Measurements from ENCODE around the gene DPH3.
"Not testable (repeated sequence)": the region's sequence is repeated elsewhere in the genome, so short reads cannot be mapped to it uniquely, and the experiment has no call there.

Gene DPH3

GRCh38 chr3:16264708-16265454 lies at the start of gene DPH3, which contains the start of gene OXNAD1:
Gene DPH3 (minus strand): TSS chr3:16264943. CDS start chr3:16264876, 67 bp downstream.
Gene OXNAD1 (plus strand): TSS chr3:16265212. CDS start chr3:16270953, 5,741 bp downstream.
- peak; percentile 98 for FAIRE-seq
- DNase-seq (ENCODE audit: insufficient read length, low spot score) = peak; percentile 98

- no peak for FAIRE-seq
- DNase-seq (ENCODE audit: insufficient read length, low spot score) = no peak
These were observed 49.3 kb upstream of the DPH3 start for GRCh38 chr3:16313886-16314645.

DNA sequence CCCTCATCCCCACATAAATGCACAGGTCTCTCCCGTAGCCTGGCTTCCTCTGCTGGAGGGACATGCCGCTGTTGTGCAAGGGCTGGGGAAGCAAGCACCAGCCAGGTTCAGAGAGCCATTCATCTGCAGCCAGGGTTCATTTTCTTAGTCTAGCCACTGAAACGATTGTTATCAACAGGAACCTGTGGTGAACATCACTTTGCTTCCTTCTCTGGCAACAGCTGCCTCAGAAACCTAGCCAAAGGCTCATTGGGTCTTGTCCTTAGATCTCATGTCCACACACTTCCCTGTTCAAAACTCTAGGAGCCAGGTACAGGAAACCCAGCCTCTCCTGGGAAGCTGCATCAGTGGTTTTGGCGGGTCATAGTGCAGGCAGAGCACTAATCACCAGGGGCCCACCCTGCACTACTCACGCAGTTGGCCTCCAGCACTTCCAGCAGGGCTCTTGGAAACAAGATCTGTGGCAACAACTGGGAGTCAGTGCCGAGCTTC lies 47.3 kb upstream of the DPH3 start:
- DNase-seq (ENCODE audit: insufficient read length, low spot score) = no peak
- FAIRE-seq = no peak

DNA sequence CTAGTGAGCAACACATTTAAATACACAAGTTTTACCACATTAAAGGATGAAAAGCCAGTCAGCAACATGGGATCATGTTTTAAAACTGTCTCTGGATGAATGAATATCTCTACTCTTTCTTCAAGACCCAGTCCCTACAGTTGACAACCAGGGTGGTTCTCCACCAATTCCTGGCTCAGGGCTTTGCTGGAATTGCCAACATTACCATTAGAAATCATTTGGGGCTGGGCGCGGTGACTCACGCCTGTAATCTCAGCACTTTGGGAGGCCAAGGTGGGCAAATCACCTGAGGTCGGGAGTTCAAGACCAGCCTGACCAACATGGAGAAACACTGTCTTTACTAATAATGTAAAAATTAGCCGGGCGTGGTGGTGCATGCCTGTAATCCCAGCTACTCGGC lies 45.7 kb upstream of the DPH3 start:
- not testable (repeated sequence) for FAIRE-seq; DNase-seq (ENCODE audit: insufficient read length, low spot score)

DNA sequence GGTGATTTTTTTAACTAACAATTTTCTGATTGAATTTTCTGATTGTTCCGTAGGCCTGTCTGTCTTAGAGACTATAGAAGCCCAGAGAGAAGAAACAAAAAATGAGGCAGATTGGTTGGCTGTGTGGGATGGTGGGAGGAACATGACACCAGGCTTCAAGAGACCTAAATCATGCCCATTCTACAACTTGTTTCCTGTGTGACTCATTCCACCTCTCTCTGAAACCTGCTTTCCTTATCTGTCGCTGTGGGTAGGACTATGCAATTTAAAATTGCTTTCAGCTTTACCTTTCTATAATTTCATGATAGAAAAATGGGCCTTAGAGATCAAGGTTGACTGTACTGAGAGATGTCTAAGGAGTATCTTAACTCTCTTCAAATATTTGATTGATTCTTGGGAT lies 44.8 kb upstream of the DPH3 start:
- DNase-seq (ENCODE audit: insufficient read length, low spot score) = peak; percentile 57
- no peak for FAIRE-seq

GRCh38 chr3:16308727-16309126 lies 44.0 kb upstream of the DPH3 start:
- FAIRE-seq (no peak), DNase-seq (ENCODE audit: insufficient read length, low spot score) (no peak)

DNA sequence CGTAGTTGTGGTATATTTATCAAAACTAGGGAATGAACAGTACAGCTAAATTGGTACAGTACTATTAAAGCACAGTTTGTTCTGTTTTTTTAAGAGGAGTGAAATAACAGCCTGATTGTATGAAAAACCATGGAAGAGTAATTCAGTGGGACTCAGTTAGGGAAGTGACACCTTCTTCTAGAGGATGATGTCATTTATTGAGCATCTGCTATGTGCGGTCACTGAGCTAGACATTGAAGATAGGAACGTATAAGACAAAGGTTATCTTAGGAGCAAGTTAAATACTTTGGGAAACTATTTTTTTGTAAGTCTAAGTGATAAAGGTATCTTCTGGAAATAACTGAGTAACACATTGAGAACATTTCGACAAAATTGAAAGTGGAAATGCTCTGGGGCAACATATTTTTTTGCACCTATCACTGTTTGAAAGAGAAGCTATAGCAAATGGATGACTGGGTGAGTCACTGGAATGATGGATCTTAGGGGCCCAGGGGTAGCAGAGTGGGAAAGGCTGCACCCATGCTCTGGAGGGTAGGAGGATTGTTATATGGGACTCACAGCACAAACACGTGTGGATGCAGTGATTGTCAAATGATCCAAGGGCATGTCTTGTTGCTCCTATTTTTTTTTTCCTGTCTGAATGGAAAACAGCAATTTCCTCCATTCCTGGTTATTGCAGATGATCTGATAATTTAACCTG lies 43.2 kb upstream of the DPH3 start:
- DNase-seq (ENCODE audit: insufficient read length, low spot score) = no peak

GRCh38 chr3:16305111-16305541 lies 40.4 kb upstream of the DPH3 start:
- no peak for FAIRE-seq
- no peak for DNase-seq (ENCODE audit: insufficient read length, low spot score)

More for the DNA sequence above, 43.2 kb upstream of the DPH3 start:
- no peak for FAIRE-seq

GRCh38 chr3:16304061-16305010 lies 39.6 kb upstream of the DPH3 start:
- DNase-seq (ENCODE audit: insufficient read length, low spot score) = no peak
- FAIRE-seq = no peak

- FAIRE-seq (no peak), DNase-seq (ENCODE audit: insufficient read length, low spot score) (no peak)
These were observed 38.4 kb upstream of the DPH3 start for GRCh38 chr3:16303037-16303575.

- DNase-seq (ENCODE audit: insufficient read length, low spot score) = no peak
- FAIRE-seq = no peak
These were observed 37.4 kb upstream of the DPH3 start for GRCh38 chr3:16302082-16302631.

GRCh38 chr3:16301507-16301906 lies 36.8 kb upstream of the DPH3 start:
- DNase-seq (ENCODE audit: insufficient read length, low spot score) = no peak
- no peak for FAIRE-seq

DNA sequence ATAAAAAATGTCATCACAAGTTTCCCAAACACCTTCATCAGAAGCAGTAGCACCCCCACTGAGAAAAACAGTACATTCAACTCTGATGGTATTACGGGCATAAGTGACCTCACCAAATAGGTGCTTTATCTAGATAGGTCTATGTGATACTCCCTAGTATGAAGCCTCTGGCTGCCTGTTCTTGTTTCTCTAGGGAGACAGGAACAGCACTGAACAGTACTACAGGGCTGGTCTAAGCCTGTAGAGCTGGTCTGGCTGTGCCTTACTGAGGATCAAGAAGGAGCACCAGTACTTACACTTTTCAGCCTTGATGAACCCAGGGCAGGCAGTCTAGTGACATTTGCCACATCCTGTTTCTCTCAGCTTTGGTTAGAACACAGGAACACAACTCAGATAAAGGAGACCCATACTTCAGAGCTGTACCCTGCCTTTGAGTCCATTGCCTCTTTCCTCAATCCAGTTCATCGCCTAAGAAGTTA lies 36.2 kb upstream of the DPH3 start:
- DNase-seq (ENCODE audit: insufficient read length, low spot score) = no peak
- no peak for FAIRE-seq

GRCh38 chr3:16300307-16300706 lies 35.6 kb upstream of the DPH3 start:
- no peak for DNase-seq (ENCODE audit: insufficient read length, low spot score)
- FAIRE-seq = no peak

DNA sequence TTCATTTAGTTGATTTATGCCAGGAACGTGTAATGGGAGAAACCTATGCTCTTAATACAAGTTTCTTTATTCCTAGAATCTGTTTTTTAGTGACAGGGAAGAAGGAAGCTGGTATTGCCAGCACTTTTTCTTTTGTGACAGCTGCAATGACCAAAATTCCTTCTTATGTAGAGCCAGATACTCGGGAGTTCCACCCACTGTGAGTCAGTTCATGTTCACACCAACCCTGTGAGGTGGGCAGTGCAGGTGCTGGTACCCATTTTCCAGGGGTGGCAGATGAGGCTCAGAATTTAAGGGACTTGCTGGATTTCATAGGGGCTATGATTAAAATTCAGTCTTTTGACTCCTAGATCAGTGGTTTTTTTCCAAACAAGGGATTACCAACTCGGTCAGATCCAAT lies 35.0 kb upstream of the DPH3 start:
- no peak for DNase-seq (ENCODE audit: insufficient read length, low spot score)
- FAIRE-seq = no peak

- no peak for FAIRE-seq
These were observed 34.1 kb upstream of the DPH3 start for GRCh38 chr3:16298891-16299290.

DNA sequence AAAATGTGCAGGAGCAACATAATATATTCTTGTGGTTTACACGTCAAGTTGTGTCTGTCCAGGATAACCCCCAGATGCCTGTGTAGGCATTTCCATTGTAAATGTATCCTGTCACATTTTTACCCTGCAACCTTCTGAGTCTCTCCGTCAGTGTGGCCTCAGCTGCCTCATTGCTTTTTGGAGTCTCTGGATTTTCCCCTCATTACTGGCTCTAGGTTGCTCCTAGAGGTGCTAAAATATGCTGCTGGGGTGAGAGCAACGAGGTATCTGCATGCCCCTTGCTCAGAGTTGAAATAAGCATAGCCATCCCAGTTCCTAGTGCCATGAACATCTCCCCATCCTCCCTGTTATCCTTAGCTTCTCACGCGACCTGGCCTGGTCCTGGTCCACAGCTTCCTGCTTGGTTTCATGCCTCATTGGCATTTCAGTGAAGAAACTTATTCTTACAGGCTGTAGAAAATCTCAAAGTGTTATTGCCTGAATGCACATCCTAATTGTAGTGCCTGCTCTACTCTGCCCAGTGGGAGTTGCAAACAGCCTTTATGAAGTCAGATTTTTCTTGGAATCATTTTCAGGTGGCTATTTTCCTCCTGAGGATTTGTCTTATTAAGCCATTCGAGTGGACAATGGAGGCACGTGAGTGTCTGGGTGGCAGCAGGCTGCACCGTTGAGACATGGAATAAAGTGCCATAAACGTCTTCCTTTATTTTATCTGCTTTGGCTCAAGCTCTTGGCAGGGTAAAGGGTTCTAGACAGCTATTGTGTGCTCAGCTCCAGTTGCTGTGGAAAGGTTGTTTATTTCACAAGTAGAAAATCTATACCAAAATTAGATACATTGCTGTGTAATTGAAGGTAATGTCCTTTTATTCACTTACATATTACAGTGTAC lies 33.5 kb upstream of the DPH3 start:
- FAIRE-seq (no peak), DNase-seq (ENCODE audit: insufficient read length, low spot score) (no peak)

More at GRCh38 chr3:16298891-16299290, 34.1 kb upstream of the DPH3 start:
- no peak for DNase-seq (ENCODE audit: insufficient read length, low spot score)

- DNase-seq (ENCODE audit: insufficient read length, low spot score) = no peak
- no peak for FAIRE-seq
These were observed 30.7 kb upstream of the DPH3 start for GRCh38 chr3:16295298-16295890.
